SK-N-SH treated with all-trans-retinoic acid at 6 μM for 48 hours (cell line): ENCODE data around the gene YOD1.

Experiments
- ATAC-seq: fragments of 200-7000 bp; cut with Tn5 transposase; 3 replicates; pipeline ENCODE4 v1.9.1; 2020; ENCODE audit warnings: mild to moderate bottlenecking, moderate library complexity
- ARNTL ChIP-seq: fragments of 450-650 bp; formaldehyde crosslinking; IDR thresholded peaks from 2 replicates; pipeline ENCODE4 v1.5.0; 2020; ENCODE audit warnings: low read depth, mild to moderate bottlenecking, moderate library complexity, borderline replicate concordance
- BACH2 ChIP-seq: fragments of 250-450 bp; sonication (Bioruptor Pico); IDR thresholded peaks from 2 replicates; pipeline ENCODE4 v1.9.0; 2021; ENCODE audit warnings: mild to moderate bottlenecking, borderline replicate concordance
- ESRRG ChIP-seq: fragments of 250-450 bp; sonication (Bioruptor Pico); IDR thresholded peaks from 2 replicates; pipeline ENCODE4 v1.6.1; 2021; ENCODE audit warnings: mild to moderate bottlenecking
- GLIS3 ChIP-seq: fragments of 250-450 bp; sonication (Bioruptor Pico); IDR thresholded peaks from 2 replicates; pipeline ENCODE4 v1.5.0; 2020; ENCODE audit warnings: mild to moderate bottlenecking, moderate library complexity
- ISL1 ChIP-seq: fragments of 250-450 bp; sonication (Bioruptor Pico); IDR thresholded peaks from 2 replicates; pipeline ENCODE4 v2.1.2; 2022; ENCODE audit warnings: mild to moderate bottlenecking, moderate library complexity
- OSR1 ChIP-seq: fragments of 250-450 bp; sonication (Bioruptor Pico); IDR thresholded peaks from 2 replicates; pipeline ENCODE4 v1.8.0; 2022; ENCODE audit warnings: moderate library complexity, mild to moderate bottlenecking, inconsistent platforms
- PPARA ChIP-seq: fragments of 250-450 bp; sonication (Bioruptor Pico); IDR thresholded peaks from 2 replicates; pipeline ENCODE4 v1.5.0; 2020; ENCODE audit warnings: mild to moderate bottlenecking, borderline replicate concordance
- RARB ChIP-seq: fragments of 250-450 bp; sonication (Bioruptor Pico); IDR thresholded peaks from 2 replicates; pipeline ENCODE4 v1.8.0; 2021; ENCODE audit warnings: mild to moderate bottlenecking, moderate library complexity
- SNAI2 ChIP-seq: fragments of 250-450 bp; sonication (Bioruptor Pico); IDR thresholded peaks from 2 replicates; pipeline ENCODE4 v1.5.0; 2020; ENCODE audit warnings: mild to moderate bottlenecking, moderate library complexity
- TCF4 ChIP-seq: fragments of 250-450 bp; sonication (Bioruptor Pico); IDR thresholded peaks from 2 replicates; pipeline ENCODE4 v1.8.0; 2021; ENCODE audit warnings: mild to moderate bottlenecking, moderate library complexity, borderline replicate concordance
- TOX ChIP-seq: fragments of 250-450 bp; sonication (Bioruptor Pico); IDR thresholded peaks from 2 replicates; pipeline ENCODE4 v1.8.0; 2021; ENCODE audit warnings: mild to moderate bottlenecking, moderate library complexity, borderline replicate concordance
- ZFP3 ChIP-seq: fragments of 250-450 bp; sonication (Bioruptor Pico); IDR thresholded peaks from 2 replicates; pipeline ENCODE4 v1.5.0; 2020; ENCODE audit warnings: mild to moderate bottlenecking, moderate library complexity
- ZFP30 ChIP-seq: fragments of 450-650 bp; formaldehyde crosslinking; IDR thresholded peaks from 2 replicates; pipeline ENCODE4 v1.5.0; 2022; ENCODE audit warnings: mild to moderate bottlenecking, moderate library complexity
- ZNF565 ChIP-seq: fragments of 450-650 bp; formaldehyde crosslinking; conservative IDR thresholded peaks from 2 replicates; pipeline ENCODE4 v1.5.0; 2020; ENCODE audit warnings: low read depth, mild to moderate bottlenecking, moderate library complexity
- TF ChIP-seq, protein P1 (sequence below): fragments of 250-450 bp; sonication (Bioruptor Pico); IDR thresholded peaks from 2 replicates; pipeline ENCODE4 v1.8.0; 2021; ENCODE audit warnings: low read depth, mild to moderate bottlenecking, moderate library complexity, borderline replicate concordance
- TF ChIP-seq, protein P2 (sequence below): fragments of 250-450 bp; sonication (Bioruptor Pico); IDR thresholded peaks from 2 replicates; pipeline ENCODE4 v1.5.0; 2020; ENCODE audit warnings: mild to moderate bottlenecking, moderate library complexity
- TF ChIP-seq, protein P3 (sequence below): fragments of 250-450 bp; sonication (Bioruptor Pico); IDR thresholded peaks from 2 replicates; pipeline ENCODE4 v1.5.1; 2021; ENCODE audit warnings: mild to moderate bottlenecking, moderate library complexity
- TF ChIP-seq, protein P4 (sequence below): fragments of 250-450 bp; sonication (Bioruptor Pico); IDR thresholded peaks from 2 replicates; pipeline ENCODE4 v1.5.1; 2020; ENCODE audit warnings: low read depth, mild to moderate bottlenecking, moderate library complexity

YOD1 gene

DNA sequence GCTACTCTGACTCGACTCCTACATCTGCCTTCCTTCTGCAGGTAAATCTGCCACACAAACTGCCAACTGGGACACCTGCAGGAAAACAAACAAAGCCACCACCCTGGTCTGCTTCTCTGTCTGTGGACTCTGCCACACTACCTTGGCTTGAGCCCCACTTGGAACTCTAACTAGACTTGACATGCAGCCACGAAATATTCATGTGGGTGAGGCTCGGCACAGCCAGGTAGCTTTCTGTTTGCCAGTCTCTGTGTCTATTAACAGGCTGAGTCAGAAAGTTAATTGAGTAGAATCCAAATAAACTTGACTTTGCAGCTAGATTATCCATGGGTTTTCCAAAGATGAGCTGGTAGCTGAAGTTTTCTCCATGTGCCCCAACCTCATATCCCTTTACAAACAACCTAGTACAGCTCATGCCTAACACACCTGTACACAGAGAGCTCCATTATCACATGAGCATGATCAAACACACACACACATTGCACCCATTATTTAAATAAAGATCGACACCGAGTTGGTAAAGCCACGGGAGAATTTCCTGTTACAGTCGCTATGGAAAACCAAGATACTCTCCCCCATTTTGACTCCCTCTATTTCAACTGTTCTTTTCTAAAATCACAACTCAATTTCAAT lies 19.3 kb downstream of the YOD1 start:
- ATAC-seq, result no peak
- TF ChIP-seq ZFP30 (CRISPR knock-in tag) (no peak), ISL1 (no peak)
- TF ChIP-seq, protein P1, sequence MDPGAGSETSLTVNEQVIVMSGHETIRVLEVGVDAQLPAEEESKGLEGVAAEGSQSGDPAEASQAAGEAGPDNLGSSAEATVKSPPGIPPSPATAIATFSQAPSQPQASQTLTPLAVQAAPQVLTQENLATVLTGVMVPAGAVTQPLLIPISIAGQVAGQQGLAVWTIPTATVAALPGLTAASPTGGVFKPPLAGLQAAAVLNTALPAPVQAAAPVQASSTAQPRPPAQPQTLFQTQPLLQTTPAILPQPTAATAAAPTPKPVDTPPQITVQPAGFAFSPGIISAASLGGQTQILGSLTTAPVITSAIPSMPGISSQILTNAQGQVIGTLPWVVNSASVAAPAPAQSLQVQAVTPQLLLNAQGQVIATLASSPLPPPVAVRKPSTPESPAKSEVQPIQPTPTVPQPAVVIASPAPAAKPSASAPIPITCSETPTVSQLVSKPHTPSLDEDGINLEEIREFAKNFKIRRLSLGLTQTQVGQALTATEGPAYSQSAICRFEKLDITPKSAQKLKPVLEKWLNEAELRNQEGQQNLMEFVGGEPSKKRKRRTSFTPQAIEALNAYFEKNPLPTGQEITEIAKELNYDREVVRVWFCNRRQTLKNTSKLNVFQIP (CRISPR knock-in tag), result no peak
- TF ChIP-seq, all 23 proteins: peak for 0

DNA sequence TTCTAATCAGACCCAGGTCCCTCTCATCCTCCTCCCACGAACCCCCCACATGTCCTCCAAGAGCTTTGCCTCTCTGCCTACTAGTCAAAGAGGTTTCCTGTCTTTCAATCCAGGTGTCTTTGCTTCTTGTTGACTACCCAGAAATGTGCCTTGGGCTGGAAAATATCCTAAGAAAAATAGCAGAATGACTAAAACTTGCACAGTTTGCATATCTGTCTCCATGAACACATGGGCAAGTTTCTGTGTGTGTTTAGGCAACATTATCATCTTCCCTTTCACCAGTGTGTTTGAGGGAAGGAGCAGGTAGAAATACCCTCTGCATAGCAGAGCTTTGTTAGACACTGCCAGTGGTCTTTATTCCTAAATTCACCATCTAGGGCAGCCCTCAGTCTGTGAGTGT lies 20.0 kb downstream of the YOD1 start:
- no peak for ATAC-seq
- TF ChIP-seq ZFP3 (CRISPR knock-in tag) (no peak), ARNTL (CRISPR knock-in tag) (no peak), GLIS3 (CRISPR knock-in tag) (no peak), OSR1 (CRISPR knock-in tag) (no peak)

DNA sequence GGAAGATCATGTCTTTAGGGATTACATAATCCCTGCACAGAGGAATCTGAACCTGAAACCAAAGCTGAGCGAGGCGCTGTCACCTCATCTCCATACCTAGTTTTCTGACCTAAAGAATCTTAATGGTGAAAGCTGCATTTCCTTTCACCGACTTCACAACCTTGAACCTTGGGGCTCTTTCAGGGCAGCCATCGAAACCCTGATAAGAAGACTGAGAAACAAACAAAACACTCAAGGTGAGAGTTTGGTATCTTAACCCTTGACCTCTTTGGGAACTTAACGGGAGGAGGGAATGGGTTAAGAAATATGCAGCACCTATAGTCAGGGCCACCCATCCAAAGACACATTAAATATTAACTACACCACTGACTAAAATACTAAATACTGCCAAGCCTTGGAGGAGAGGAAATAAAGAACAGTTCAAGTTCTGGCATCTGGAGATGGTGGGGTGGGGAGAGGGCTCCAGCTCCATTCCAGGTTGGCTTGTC lies 20.4 kb downstream of the YOD1 start:
- no peak for ATAC-seq

DNA sequence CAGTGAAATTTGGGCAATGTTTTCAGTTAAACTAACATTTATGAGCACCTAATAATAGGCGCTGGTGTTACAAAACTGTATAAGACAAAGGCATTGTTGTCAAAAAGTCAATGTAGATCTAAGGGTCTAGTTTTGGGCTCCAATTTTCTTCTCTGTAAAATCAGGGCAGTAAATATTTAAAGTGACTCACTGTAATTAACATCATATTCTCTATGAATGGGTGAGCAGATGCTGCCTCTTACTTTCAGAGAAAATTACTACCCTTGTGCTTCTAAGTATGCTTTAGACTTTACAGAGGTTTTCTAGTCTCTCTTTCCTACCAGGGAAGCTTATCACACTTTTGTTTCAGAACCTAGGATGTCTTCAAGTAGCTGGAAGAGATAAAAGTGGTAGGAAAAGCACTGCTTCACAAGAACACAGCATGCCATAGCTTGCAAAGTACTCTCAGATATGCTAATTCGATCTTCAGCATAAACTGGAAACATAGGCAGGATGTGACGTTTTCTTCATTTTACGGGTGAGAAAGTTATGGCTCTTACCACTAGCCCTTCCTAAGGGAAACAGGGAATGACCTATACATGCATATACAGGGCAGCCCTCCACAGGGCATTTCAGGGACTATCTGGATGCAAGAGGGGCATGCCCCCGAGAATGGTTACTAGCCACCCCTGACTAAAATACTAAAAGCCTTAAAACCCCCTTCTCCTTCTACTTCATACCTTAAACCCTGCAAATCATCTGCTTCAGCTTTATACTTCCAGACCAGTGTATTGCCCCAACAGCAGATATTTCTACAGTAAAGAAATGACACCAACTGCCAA lies 21.1 kb downstream of the YOD1 start:
- ATAC-seq, result no peak
- TF ChIP-seq SNAI2, result no peak
- TF ChIP-seq ZFP30 (CRISPR knock-in tag), result no peak
- TF ChIP-seq, all 23 proteins: peak for 0

More for the DNA sequence above, 20.4 kb downstream of the YOD1 start:
- TF ChIP-seq, protein P2, sequence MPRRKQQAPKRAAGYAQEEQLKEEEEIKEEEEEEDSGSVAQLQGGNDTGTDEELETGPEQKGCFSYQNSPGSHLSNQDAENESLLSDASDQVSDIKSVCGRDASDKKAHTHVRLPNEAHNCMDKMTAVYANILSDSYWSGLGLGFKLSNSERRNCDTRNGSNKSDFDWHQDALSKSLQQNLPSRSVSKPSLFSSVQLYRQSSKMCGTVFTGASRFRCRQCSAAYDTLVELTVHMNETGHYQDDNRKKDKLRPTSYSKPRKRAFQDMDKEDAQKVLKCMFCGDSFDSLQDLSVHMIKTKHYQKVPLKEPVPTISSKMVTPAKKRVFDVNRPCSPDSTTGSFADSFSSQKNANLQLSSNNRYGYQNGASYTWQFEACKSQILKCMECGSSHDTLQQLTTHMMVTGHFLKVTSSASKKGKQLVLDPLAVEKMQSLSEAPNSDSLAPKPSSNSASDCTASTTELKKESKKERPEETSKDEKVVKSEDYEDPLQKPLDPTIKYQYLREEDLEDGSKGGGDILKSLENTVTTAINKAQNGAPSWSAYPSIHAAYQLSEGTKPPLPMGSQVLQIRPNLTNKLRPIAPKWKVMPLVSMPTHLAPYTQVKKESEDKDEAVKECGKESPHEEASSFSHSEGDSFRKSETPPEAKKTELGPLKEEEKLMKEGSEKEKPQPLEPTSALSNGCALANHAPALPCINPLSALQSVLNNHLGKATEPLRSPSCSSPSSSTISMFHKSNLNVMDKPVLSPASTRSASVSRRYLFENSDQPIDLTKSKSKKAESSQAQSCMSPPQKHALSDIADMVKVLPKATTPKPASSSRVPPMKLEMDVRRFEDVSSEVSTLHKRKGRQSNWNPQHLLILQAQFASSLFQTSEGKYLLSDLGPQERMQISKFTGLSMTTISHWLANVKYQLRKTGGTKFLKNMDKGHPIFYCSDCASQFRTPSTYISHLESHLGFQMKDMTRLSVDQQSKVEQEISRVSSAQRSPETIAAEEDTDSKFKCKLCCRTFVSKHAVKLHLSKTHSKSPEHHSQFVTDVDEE (CRISPR knock-in tag), result no peak
- TF ChIP-seq OSR1 (CRISPR knock-in tag) (no peak), PPARA (CRISPR knock-in tag) (no peak), ZFP30 (CRISPR knock-in tag) (no peak), TCF4 (no peak), TOX (CRISPR knock-in tag) (no peak), BACH2 (CRISPR knock-in tag) (no peak), SNAI2 (no peak), ZNF565 (CRISPR knock-in tag) (no peak), RARB (CRISPR knock-in tag) (no peak), GLIS3 (CRISPR knock-in tag) (no peak), ESRRG (CRISPR knock-in tag) (no peak)
- TF ChIP-seq, protein P3, sequence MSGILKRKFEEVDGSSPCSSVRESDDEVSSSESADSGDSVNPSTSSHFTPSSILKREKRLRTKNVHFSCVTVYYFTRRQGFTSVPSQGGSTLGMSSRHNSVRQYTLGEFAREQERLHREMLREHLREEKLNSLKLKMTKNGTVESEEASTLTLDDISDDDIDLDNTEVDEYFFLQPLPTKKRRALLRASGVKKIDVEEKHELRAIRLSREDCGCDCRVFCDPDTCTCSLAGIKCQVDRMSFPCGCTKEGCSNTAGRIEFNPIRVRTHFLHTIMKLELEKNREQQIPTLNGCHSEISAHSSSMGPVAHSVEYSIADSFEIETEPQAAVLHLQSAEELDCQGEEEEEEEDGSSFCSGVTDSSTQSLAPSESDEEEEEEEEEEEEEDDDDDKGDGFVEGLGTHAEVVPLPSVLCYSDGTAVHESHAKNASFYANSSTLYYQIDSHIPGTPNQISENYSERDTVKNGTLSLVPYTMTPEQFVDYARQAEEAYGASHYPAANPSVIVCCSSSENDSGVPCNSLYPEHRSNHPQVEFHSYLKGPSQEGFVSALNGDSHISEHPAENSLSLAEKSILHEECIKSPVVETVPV (CRISPR knock-in tag), result no peak
- TF ChIP-seq, protein P4, sequence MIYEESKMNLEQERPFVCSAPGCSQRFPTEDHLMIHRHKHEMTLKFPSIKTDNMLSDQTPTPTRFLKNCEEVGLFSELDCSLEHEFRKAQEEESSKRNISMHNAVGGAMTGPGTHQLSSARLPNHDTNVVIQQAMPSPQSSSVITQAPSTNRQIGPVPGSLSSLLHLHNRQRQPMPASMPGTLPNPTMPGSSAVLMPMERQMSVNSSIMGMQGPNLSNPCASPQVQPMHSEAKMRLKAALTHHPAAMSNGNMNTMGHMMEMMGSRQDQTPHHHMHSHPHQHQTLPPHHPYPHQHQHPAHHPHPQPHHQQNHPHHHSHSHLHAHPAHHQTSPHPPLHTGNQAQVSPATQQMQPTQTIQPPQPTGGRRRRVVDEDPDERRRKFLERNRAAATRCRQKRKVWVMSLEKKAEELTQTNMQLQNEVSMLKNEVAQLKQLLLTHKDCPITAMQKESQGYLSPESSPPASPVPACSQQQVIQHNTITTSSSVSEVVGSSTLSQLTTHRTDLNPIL (CRISPR knock-in tag), result no peak
- TF ChIP-seq, all 23 proteins: peak for 0
